DND-41 (cell line): ENCODE measurements around the gene CDK13.
"Not testable (repeated sequence)": the region's sequence is repeated elsewhere in the genome, so short reads cannot be mapped to it uniquely, and the experiment has no call there.

ENCODE experiments used
- ATAC-seq: fragments of 200-7000 bp; cut with Tn5 transposase; 3 replicates; pipeline ENCODE4 v1.9.1; 2021; ENCODE audit warnings: low read depth; ENCODE audit not compliant: insufficient read depth
- DNase-seq: peaks from one replicate; pipeline ENCODE4 v3.0.0-alpha.2; 2020
- H2AFZ ChIP-seq: 2 replicates; pipeline ENCODE4 v1.6.0; 2012; ENCODE audit warnings: low read depth, low read length
- H3K27ac ChIP-seq: 2 replicates; pipeline ENCODE4 v1.5.1; 2012; ENCODE audit warnings: low read length, inconsistent platforms
- H3K27me3 ChIP-seq: fragments of 200-600 bp; sonication (generic); 2 replicates; pipeline ENCODE4 v1.6.0; 2012; ENCODE audit warnings: low read length, mild to moderate bottlenecking, inconsistent platforms; ENCODE audit not compliant: insufficient read depth, poor library complexity
- H3K36me3 ChIP-seq: 2 replicates; pipeline ENCODE4 v1.5.1; 2012; ENCODE audit warnings: low read length, inconsistent platforms; ENCODE audit not compliant: insufficient read depth
- H3K4me1 ChIP-seq: 2 replicates; pipeline ENCODE4 v1.5.1; 2012; ENCODE audit warnings: mild to moderate bottlenecking, low read length; ENCODE audit not compliant: insufficient read depth
- H3K4me2 ChIP-seq: 2 replicates; pipeline ENCODE4 v1.6.0; 2012; ENCODE audit warnings: mild to moderate bottlenecking, moderate library complexity, low read length, inconsistent platforms; ENCODE audit not compliant: insufficient read depth
- H3K4me3 ChIP-seq, 2 experiments: fragments of 200-600 bp in 1 of 2; shearing (Covaris generic) in 1 of 2; 2 replicates each; pipeline ENCODE4 v1.5.1; 2012 to 2016; ENCODE audit warnings: inconsistent platforms in 2 of 2, low read length in 2 of 2, mild to moderate bottlenecking in 2 of 2, low read depth in 1 of 2, moderate library complexity in 1 of 2
- H3K79me2 ChIP-seq: 2 replicates; pipeline ENCODE4 v1.6.0; 2012; ENCODE audit warnings: low read length, inconsistent platforms; ENCODE audit not compliant: insufficient read depth
- H3K9ac ChIP-seq: 2 replicates; pipeline ENCODE4 v1.6.0; 2012; ENCODE audit warnings: low read depth, mild to moderate bottlenecking, inconsistent platforms, low read length, moderate library complexity
- H3K9me3 ChIP-seq: 2 replicates; pipeline ENCODE4 v1.5.1; 2012; ENCODE audit warnings: low read length, moderate library complexity, mild to moderate bottlenecking, inconsistent platforms; ENCODE audit not compliant: insufficient read depth, severe bottlenecking
- H4K20me1 ChIP-seq: 2 replicates; pipeline ENCODE4 v1.6.0; 2012; ENCODE audit warnings: low read length; ENCODE audit not compliant: insufficient read depth
- CTCF ChIP-seq: IDR thresholded peaks from 2 replicates; pipeline ENCODE4 v1.5.1; 2012; ENCODE audit warnings: borderline replicate concordance, low read length, moderate library complexity, mild to moderate bottlenecking; ENCODE audit not compliant: poor library complexity, severe bottlenecking; ENCODE audit errors: extremely low read depth
- EZH2 ChIP-seq: IDR thresholded peaks from 3 replicates; pipeline ENCODE4 v1.6.1; 2012; ENCODE audit warnings: borderline replicate concordance, low read depth, mild to moderate bottlenecking, moderate library complexity, low read length, inconsistent platforms; ENCODE audit not compliant: severe bottlenecking

Gene CDK13

GRCh38 chr7:39911167-39911566 lies 38.9 kb upstream of the CDK13 start:
- Histone ChIP-seq H3K4me2 (no peak overlapping the region), H4K20me1 (no peaks in the 10 kb centered on the region), H3K27me3 (no peaks in the 10 kb centered on the region), H3K27ac (no peak overlapping the region), H2AFZ (no peak overlapping the region), H3K4me3 (no peak overlapping the region), H3K9ac (no peak overlapping the region), H3K9me3 (no peaks in the 10 kb centered on the region), H3K79me2 (no peaks in the 10 kb centered on the region), H3K4me1 (0 out of 2 replicates have a peak, but pooled peaks cover 4% of the 10 kb centered on the region), H3K36me3 (no peaks in the 10 kb centered on the region)
- DNase-seq (no peak), ATAC-seq (no peak)
- no peak for TF ChIP-seq EZH2
- no peak for TF ChIP-seq CTCF

GRCh38 chr7:39915847-39916246 lies 34.2 kb upstream of the CDK13 start:
- not testable (repeated sequence) for H3K4me3 ChIP-seq, H3K9me3 ChIP-seq, H2AFZ ChIP-seq, H3K27ac ChIP-seq, H3K27me3 ChIP-seq, DNase-seq, H3K4me2 ChIP-seq, H3K9ac ChIP-seq, H4K20me1 ChIP-seq, H3K36me3 ChIP-seq, H3K4me1 ChIP-seq, ATAC-seq, H3K79me2 ChIP-seq

- H3K9ac ChIP-seq: no peak overlapping the region
- H3K27me3 ChIP-seq: no peaks in the 10 kb centered on the region
- H3K4me1 ChIP-seq: 0 out of 2 replicates have a peak, but pooled peaks cover 4% of the 10 kb centered on the region
- H3K27ac ChIP-seq: no peak overlapping the region
- no peak overlapping the region for H3K4me2 ChIP-seq
- no peaks in the 10 kb centered on the region for H3K9me3 ChIP-seq
- no peak for ATAC-seq
- H3K36me3 ChIP-seq: no peaks in the 10 kb centered on the region
- no peak overlapping the region for H2AFZ ChIP-seq
- no peak for DNase-seq
- H3K4me3 ChIP-seq: no peak overlapping the region
- no peaks in the 10 kb centered on the region for H4K20me1 ChIP-seq
- no peaks in the 10 kb centered on the region for H3K79me2 ChIP-seq
- TF ChIP-seq CTCF (no peak), EZH2 (no peak)
Observed at GRCh38 chr7:39919646-39920045, 30.4 kb upstream of the CDK13 start.

GRCh38 chr7:39921506-39922175 lies 28.4 kb upstream of the CDK13 start:
- H3K9ac ChIP-seq: no peak overlapping the region
- no peaks in the 10 kb centered on the region for H4K20me1 ChIP-seq
- DNase-seq (no peak), ATAC-seq (no peak)
- no peaks in the 10 kb centered on the region for H3K27me3 ChIP-seq
- no peaks in the 10 kb centered on the region for H3K36me3 ChIP-seq
- H3K9me3 ChIP-seq: no peaks in the 10 kb centered on the region
- H3K79me2 ChIP-seq: no peaks in the 10 kb centered on the region
- TF ChIP-seq EZH2 (no peak), CTCF (no peak)
- H3K4me3 ChIP-seq: no peak overlapping the region
- H3K27ac ChIP-seq: no peak overlapping the region
- no peak overlapping the region for H3K4me2 ChIP-seq
- no peaks in the 10 kb centered on the region for H3K4me1 ChIP-seq
- no peak overlapping the region for H2AFZ ChIP-seq
